Upper lobe of left lung (tissue), 6 donors: ENCODE data around the gene RAB39B. TPM values are rescaled to one million over a fixed set of nuclear protein-coding genes. Genes with fewer than 3 reads are reported as not detected.

Experiments used
- ATAC-seq, 2 donors: fragments of 200-7000 bp; cut with Tn5 transposase; one replicate each; pipeline ENCODE4 v1.9.1; 2022; ENCODE audit warnings: mild to moderate bottlenecking in 2 of 2, moderate library complexity in 2 of 2; ENCODE audit not compliant: low FRiP score in 2 of 2
- DNase-seq, 2 donors: peaks; one replicate each; pipeline ENCODE4 v3.0.0-alpha.2; 2019 to 2020
- H3K27ac ChIP-seq, 4 donors: fragments of 200-600 bp; sonication (generic); one replicate each; pipeline ENCODE4 v1.5.1; 2016 to 2019
- H3K27me3 ChIP-seq, 4 donors: fragments of 200-600 bp; sonication (generic); one replicate each; pipeline ENCODE4 v1.5.1; 2017 to 2019
- H3K36me3 ChIP-seq, 4 donors: fragments of 200-600 bp; sonication (generic); one replicate each; pipeline ENCODE4 v1.5.1; 2016 to 2019
- H3K4me1 ChIP-seq, 4 donors: fragments of 200-600 bp; sonication (generic); one replicate each; pipeline ENCODE4 v1.5.1; 2018 to 2019
- H3K4me3 ChIP-seq, 4 donors: fragments of 200-600 bp; sonication (generic); one replicate each; pipeline ENCODE4 v1.5.1; 2017 to 2019; ENCODE audit warnings: mild to moderate bottlenecking in 2 of 4, moderate library complexity in 1 of 4
- H3K9me3 ChIP-seq, 4 donors: fragments of 200-600 bp; sonication (generic); one replicate each; pipeline ENCODE4 v1.5.1; 2018 to 2019
- EP300 ChIP-seq, 4 donors: sonication (generic); formaldehyde crosslinking; IDR thresholded peaks; one replicate each; pipeline ENCODE4 v1.5.1; 2017; ENCODE audit warnings: antibody characterized with exemption in 4 of 4, control low read depth in 2 of 4
- POLR2A ChIP-seq, 4 donors: fragments of 450-650 bp; IDR thresholded peaks; one replicate each; pipeline ENCODE4 v1.5.1; 2016 to 2017; ENCODE audit warnings: antibody characterized with exemption in 4 of 4, mild to moderate bottlenecking in 2 of 4
- POLR2AphosphoS5 ChIP-seq, 2 donors: sonication (generic); formaldehyde crosslinking; IDR thresholded peaks; one replicate each; pipeline ENCODE4 v1.5.1; 2017; ENCODE audit warnings: antibody characterized with exemption in 2 of 2
- WGBS, 2 donors: methylation state at CpG; one replicate each; pipeline ENCODE4 v1.1.5; 2017 to 2018; 5-methylcytosine and 5-hydroxymethylcytosine counted together
- total RNA-seq, 6 donors: library from RNA; depleted of rRNA in 4 of 6; stranded (reverse); fragments of >200 nt in 4 of 6; gene quantifications; one replicate each; pipeline versions ENCODE4 v1.1.0 to v1.2.1, GENCODE V29; 2016 to 2021
- TF ChIP-seq, protein P1 (sequence below), 6 experiments: fragments of 450-650 bp in 4 of 6; fragments of 200-600 bp in 2 of 6; sonication (generic) in 2 of 6; IDR thresholded peaks; one replicate each; pipeline ENCODE4 v1.5.1; 2016 to 2019; ENCODE audit warnings: antibody characterized with exemption in 6 of 6
- donor health status: DM: no; HTN: no; CAD: no; lungs with moderate emphysema.
- donor health status: DM: no; HTN: yes; CAD: no; lungs with severe emphysema.

The RAB39B gene
- total RNA-seq, 6 donors from 2014 or later: 0.30 to 1.2 (median 0.44) TPM; not detected in 1

GRCh38 chrX:155247497-155247896, 16.8 kb downstream of the RAB39B start:
- Histone ChIP-seq H3K27me3 (no peaks in the 10 kb centered on the region), H3K4me3 (no peak overlapping the region), H3K4me1 (no peaks in the 10 kb centered on the region), H3K9me3 (no peaks in the 10 kb centered on the region), H3K27ac (no peak overlapping the region), H3K36me3 (no peaks in the 10 kb centered on the region)
- no peak for TF ChIP-seq EP300 (IDR thresholded peaks at IDR 0.05)
- TF ChIP-seq, protein P1, sequence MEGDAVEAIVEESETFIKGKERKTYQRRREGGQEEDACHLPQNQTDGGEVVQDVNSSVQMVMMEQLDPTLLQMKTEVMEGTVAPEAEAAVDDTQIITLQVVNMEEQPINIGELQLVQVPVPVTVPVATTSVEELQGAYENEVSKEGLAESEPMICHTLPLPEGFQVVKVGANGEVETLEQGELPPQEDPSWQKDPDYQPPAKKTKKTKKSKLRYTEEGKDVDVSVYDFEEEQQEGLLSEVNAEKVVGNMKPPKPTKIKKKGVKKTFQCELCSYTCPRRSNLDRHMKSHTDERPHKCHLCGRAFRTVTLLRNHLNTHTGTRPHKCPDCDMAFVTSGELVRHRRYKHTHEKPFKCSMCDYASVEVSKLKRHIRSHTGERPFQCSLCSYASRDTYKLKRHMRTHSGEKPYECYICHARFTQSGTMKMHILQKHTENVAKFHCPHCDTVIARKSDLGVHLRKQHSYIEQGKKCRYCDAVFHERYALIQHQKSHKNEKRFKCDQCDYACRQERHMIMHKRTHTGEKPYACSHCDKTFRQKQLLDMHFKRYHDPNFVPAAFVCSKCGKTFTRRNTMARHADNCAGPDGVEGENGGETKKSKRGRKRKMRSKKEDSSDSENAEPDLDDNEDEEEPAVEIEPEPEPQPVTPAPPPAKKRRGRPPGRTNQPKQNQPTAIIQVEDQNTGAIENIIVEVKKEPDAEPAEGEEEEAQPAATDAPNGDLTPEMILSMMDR (IDR thresholded peaks at IDR 0.05): no peak
- no peak for TF ChIP-seq POLR2AphosphoS5 (IDR thresholded peaks at IDR 0.05)
- TF ChIP-seq POLR2A (IDR thresholded peaks at IDR 0.05): no peak
- ATAC-seq (no peak), DNase-seq (no peak)
- 70 to 86% methylated on average over 4 of the region's 4 CpGs for WGBS, 2 donors

- no peak for TF ChIP-seq EP300 (IDR thresholded peaks at IDR 0.05)
- TF ChIP-seq POLR2AphosphoS5 (IDR thresholded peaks at IDR 0.05): no peak
- DNase-seq: no peak
- no peak overlapping the region for H3K27ac ChIP-seq
- WGBS, 2 donors: 75 to 80% methylated on average over 1 of the region's 1 CpG
- no peaks in the 10 kb centered on the region for H3K9me3 ChIP-seq
- H3K36me3 ChIP-seq: no peaks in the 10 kb centered on the region
- ATAC-seq: no peak
- H3K4me1 ChIP-seq: no peaks in the 10 kb centered on the region
- no peaks in the 10 kb centered on the region for H3K27me3 ChIP-seq
- no peak overlapping the region for H3K4me3 ChIP-seq
These were observed 17.5 kb downstream of the RAB39B start for GRCh38 chrX:155246748-155247147.

DNA sequence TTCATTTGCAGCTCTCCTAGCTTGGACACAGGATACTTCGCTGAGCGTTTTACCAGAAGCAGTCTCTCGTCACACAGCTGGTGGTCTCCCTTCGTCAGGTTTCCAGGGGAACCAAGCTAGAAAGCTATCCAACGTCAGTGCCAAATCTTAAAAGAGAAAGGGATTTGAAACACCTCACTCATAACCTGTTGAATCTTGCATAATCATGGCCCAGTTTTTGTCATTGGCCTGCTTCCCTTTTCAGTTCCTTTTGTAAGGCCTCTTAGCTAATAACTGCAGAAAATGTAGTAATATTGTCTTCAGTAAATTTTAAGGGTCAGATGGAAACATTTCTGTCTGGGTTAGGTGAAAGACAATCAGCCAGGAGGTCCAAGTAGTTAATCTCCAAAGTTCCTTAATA, 22.0 kb downstream of the RAB39B start:
- TF ChIP-seq EP300 (IDR thresholded peaks at IDR 0.05): no peak
- no peak for TF ChIP-seq POLR2AphosphoS5 (IDR thresholded peaks at IDR 0.05)
- TF ChIP-seq POLR2A (IDR thresholded peaks at IDR 0.05): no peak
- TF ChIP-seq, protein P1 (IDR thresholded peaks at IDR 0.05): no peak
- H3K4me3 ChIP-seq: no peak overlapping the region
- ATAC-seq (no peak), DNase-seq (no peak)
- H3K36me3 ChIP-seq: peaks cover 0 to 4% (median 2%) of the 10 kb centered on the region in 4 donors
- H3K27me3 ChIP-seq: no peaks in the 10 kb centered on the region
- H3K4me1 ChIP-seq: no peaks in the 10 kb centered on the region
- H3K9me3 ChIP-seq: no peaks in the 10 kb centered on the region
- WGBS, 2 donors: 55% methylated on average over 5 of the region's 5 CpGs; no CpG with 5 or more reads in 1 of the 2 donors
- H3K27ac ChIP-seq: peak overlapping the region in 1 of 4 donors; percentile 43

- Histone ChIP-seq H3K27ac (no peak overlapping the region), H3K36me3 (peaks cover 0 to 15% (median 3%) of the 10 kb centered on the region in 4 donors), H3K4me3 (no peak overlapping the region), H3K27me3 (no peaks in the 10 kb centered on the region), H3K9me3 (no peaks in the 10 kb centered on the region), H3K4me1 (no peaks in the 10 kb centered on the region)
- DNase-seq (no peak), ATAC-seq (no peak)
- WGBS, 2 donors: 87 to 98% methylated on average over 5 of the region's 5 CpGs
- no peak for TF ChIP-seq EP300 (IDR thresholded peaks at IDR 0.05)
- TF ChIP-seq, protein P1 (IDR thresholded peaks at IDR 0.05): no peak
- no peak for TF ChIP-seq POLR2AphosphoS5 (IDR thresholded peaks at IDR 0.05)
- no peak for TF ChIP-seq POLR2A (IDR thresholded peaks at IDR 0.05)
These were observed 26.6 kb downstream of the RAB39B start for GRCh38 chrX:155237719-155238118.

DNA sequence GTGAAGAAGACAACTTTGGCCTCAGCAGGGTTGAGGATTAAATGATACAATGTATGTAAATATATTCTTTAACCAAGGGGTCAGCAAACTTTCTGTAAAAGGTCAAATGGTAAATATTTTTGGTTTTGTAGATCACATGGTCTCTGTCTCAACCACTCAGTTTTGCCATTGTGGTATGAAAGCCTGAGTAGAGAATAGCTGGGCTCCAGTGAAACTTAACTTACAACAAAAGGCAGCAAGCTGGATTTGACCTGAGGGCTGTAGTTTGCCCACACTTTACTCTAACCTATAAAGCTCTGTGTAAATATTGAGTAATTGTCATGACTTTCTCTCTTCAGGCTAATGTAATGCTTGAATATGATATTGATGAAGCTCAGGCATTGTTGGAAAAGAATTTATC, 28.4 kb downstream of the RAB39B start:
- Histone ChIP-seq H3K9me3 (no peaks in the 10 kb centered on the region), H3K4me3 (no peak overlapping the region), H3K27me3 (no peaks in the 10 kb centered on the region), H3K4me1 (no peaks in the 10 kb centered on the region), H3K27ac (no peak overlapping the region), H3K36me3 (peaks cover 0 to 18% (median 3%) of the 10 kb centered on the region in 4 donors)
- DNase-seq: no peak
- ATAC-seq: no peak
- no peak for TF ChIP-seq POLR2AphosphoS5 (IDR thresholded peaks at IDR 0.05)
- no peak for TF ChIP-seq POLR2A (IDR thresholded peaks at IDR 0.05)
- TF ChIP-seq EP300 (IDR thresholded peaks at IDR 0.05): no peak
- TF ChIP-seq, protein P1 (IDR thresholded peaks at IDR 0.05): no peak
